Measurements from ENCODE around the gene NT5C2.
"Not testable (repeated sequence)": the region's sequence is repeated elsewhere in the genome, so short reads cannot be mapped to it uniquely, and the experiment has no call there.

NT5C2 gene

DNA sequence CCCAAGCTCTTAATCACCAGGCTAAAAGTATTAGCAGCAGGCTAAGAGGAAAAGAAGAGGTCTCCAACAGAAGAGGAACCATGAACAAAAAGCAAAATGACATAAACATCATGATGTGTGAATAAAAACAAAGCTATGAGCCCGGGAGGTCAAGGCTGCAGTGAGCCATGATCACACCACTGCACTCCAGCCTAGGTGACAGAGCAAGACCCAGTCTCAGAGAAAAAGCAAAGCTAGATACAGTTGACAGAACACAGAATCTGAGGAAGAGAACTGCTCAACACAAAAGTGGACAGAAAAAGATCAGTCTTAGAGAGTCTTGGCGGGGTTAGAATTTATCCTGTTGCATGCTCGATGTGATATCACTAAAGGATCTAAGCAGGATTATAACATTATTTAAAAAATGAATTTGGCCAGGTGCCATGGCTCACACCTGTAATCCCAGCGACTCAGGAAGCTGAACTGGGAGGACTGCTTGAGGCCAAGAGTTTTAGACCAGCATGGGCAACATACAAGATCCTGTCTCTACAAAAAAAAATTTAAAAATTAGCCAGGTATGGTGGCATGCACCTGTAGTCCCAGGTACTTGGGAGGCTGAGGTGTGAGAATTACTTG, 37.5 kb downstream of the NT5C2 start:
- DNase-seq: no peak

DNA sequence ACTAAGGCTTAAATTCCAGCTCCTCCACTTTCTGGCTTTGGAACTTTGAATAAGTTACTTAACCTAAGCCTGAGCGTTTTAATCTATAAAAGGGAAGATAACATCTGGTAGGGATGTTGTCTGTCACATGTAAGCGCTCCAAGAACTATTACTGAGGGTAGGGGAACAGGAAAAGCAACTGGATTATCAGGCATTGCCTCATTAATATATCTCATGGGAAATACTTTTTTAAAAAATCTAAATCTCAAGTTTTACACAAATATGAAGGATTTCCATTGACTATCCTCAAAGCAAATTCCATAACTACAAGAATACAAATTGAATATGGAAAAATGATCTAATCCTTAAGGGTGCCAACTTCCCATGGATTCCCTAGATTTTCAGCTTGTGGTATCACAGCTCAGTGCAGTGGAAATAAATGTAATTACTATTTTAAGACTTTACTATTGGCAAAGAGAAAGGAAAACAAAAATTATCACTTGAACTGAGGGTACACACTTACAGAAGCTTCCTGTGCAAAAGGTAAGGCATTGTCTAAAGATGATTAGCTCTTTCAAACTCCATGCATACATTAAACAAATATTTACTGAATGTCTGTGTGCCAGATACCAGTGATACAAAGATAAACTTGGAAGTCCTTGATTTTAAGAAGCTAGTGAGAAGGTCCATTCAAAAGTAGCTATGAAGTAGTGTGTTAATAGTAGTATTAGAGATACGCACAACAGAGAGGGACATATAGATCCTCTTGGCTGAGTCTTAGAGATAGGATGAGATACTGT, 38.4 kb downstream of the NT5C2 start:
- no peak for DNase-seq

GRCh38 chr10:103153302-103154197, 39.5 kb downstream of the NT5C2 start:
- no peak for DNase-seq

DNA sequence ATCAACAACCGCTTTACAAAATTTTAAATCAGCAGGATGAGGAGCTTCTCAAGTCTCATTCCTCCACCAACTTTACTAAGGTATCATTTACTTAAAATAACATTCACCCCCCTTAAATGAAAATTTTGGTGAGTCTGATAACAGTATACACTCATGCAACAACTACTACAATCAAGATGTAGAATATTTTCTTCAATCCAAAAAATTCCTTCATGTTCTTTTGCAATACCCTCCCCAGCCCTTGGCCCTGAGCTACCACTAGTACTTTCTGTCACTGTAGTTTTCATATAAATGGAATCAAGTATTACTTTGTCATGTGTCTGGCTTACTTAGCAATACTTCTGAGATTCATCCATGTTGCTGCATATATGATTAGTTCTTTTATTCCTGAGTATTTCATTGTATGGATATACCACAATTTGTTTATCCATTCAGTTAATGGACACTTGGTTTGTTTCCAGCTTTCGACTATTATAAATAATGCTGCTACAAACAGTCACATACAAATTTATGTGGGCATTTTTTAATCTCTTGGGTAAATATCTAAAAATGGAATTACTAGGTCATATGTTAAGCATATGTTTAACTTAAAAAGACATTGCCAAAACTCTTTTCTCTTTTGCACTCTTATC, 43.0 kb downstream of the NT5C2 start:
- DNase-seq: no peak

- DNase-seq: no peak
Observed at GRCh38 chr10:103147645-103148044, 45.4 kb downstream of the NT5C2 start.

DNA sequence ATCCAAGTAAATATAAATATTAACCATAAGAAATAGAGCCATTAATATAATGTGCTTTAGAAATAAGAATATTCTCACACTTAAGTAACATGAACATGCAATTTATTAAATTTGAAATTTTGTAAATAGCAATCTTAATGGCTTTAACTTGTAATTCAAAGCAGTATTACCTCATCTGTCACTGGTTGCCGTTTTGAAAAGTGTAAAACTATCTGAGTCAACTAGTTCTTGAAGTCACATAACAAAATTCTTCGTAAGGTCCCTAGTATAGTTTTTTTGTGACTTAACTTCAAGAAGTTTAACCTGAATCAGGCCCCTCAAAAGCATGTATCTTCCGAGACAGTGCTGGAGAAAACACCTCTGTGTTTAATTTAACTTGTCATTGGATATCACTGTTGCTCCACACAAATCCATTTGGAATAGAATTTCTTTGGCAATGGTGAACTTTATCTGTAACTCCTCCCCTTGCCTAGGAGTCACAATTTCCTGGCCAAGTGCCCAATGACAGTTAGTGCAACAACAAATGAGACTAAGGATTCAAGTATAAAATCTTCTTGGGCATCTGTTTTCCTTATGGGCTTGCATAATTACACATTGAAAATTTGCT, 47.1 kb downstream of the NT5C2 start:
- peak; percentile 65 for DNase-seq

GRCh38 chr10:103145046-103145445, 48.0 kb downstream of the NT5C2 start:
- DNase-seq: no peak

- DNase-seq: no peak
Observed at GRCh38 chr10:103144041-103144440, 49.0 kb downstream of the NT5C2 start.

DNA sequence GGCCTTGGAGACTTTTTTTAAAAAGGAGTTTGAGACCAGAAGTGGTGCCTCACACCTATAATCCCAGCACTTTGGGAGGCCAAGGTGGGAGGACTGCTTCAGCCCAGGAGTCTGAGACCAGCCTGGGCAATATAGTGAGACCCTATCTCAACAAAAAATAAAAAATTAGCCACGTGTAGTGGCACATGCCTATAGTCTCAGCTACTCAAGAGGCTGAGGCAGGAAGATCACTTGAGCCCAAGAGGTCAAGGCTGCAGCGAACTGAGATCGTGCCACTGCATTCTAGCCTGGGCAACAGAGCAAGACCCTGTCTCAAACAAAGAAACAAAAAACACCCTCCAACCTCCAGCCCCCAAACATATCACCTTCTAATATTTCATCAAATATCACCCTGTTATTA, 49.4 kb downstream of the NT5C2 start:
- DNase-seq: not testable (repeated sequence)

DNA sequence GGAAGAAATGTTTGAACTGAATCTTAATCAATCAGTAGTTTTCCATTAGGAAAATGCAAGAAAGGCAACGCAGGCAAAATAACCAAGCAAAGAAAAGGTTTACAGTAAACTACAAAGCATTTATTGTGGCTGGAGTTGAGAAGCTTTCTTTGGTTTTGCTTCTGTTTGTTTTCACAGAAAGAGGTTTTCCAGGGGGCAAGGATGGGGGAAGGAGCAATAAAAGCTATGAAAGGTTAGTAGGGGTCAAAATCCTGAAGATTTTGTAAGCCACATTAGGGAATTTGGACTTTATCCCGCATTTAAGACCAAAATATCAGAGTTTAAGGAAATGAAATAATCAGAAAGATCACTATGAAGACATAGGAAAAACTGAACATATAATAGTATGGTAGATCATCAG, 51.1 kb downstream of the NT5C2 start:
- no peak for DNase-seq

- no peak for DNase-seq
Observed at GRCh38 chr10:103140469-103140868, 52.6 kb downstream of the NT5C2 start.

- no peak for DNase-seq
Observed at GRCh38 chr10:103139803-103140202, 53.3 kb downstream of the NT5C2 start.

DNA sequence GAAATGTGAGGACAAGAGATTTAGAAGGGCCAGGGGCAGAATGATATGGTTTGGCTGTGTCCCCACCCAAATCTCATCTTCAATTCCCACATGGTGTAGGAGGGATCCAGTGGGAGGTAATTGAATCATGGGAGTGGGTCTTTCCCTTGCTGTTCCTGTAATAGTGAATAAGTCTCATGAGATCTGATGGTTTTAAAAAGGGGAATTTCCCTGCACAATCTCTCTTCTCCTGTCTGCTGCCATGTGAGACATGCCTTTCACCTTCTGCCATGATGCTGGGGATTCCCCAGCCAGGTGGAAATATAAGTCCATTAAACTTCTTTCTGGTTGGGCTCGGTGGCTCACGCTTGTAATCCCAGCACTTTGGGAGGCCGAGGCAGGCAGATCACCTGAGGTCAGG, 57.9 kb downstream of the NT5C2 start:
- DNase-seq: not testable (repeated sequence)

- DNase-seq: no peak
Observed at GRCh38 chr10:103130910-103131309, 62.2 kb downstream of the NT5C2 start.

GRCh38 chr10:103130180-103130579, 62.9 kb downstream of the NT5C2 start:
- not testable (repeated sequence) for DNase-seq

GRCh38 chr10:103127241-103127640, 65.8 kb downstream of the NT5C2 start:
- no peak for DNase-seq

DNA sequence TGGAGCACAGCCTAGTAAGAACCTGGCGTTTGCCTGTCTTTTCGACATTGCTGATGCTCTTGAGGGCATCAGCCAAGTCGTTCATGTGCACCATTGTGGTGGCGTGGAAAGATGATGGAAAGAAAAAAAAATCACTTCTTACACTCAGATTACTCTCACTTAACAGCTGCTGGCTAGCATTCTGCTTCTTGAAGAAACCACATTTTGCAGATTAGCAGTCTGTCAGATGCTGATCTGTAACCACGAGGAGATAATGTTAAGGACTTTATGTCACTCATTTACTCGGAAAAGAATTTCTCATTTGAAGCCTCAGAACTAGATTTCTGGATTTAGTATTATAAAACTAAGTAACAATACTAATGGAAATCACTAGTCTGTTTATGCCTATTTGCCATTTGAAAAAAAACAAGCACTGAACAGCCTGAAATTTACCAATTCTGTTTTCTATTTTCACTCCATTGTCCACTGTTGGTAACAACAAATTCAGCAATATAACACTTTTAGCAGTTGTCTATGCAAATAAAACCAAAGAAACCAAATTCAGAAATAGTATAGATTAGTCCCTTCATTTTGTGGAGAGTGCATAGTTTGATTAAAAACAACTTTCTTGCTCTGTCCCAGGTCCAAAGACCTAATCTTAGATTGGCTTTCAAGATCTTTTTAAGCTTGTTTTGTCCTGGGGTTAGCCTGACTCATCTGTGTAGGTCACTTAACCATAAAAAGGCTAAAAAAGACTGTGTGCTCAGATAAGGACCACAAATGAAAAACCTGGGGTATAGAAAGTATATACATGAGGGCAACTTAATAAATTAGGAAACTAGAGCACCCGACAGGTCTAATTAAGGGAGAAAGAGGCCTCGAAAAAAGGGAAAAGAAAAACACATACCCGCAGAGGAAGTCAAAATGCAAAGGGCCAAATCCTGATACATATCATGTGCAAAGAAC, 67.5 kb downstream of the NT5C2 start:
- no peak for DNase-seq

GRCh38 chr10:103124420-103125096, 68.5 kb downstream of the NT5C2 start:
- DNase-seq: no peak

GRCh38 chr10:103123282-103124024, 69.6 kb downstream of the NT5C2 start:
- no peak for DNase-seq

Data from right forelimb (tissue), 1 donor.